Effector CD4-positive, alpha-beta T cell (primary cell): ENCODE data around the gene TULP4.
A peak's percentile ranks its signal among the peaks of the same experiment; 100 is the strongest.
"Not testable (repeated sequence)": the region's sequence is repeated elsewhere in the genome, so short reads cannot be mapped to it uniquely, and the experiment has no call there.

Source experiments
- DNase-seq: peaks from one replicate; pipeline ENCODE4 v3.0.0-alpha.2; 2020

The TULP4 gene

DNA sequence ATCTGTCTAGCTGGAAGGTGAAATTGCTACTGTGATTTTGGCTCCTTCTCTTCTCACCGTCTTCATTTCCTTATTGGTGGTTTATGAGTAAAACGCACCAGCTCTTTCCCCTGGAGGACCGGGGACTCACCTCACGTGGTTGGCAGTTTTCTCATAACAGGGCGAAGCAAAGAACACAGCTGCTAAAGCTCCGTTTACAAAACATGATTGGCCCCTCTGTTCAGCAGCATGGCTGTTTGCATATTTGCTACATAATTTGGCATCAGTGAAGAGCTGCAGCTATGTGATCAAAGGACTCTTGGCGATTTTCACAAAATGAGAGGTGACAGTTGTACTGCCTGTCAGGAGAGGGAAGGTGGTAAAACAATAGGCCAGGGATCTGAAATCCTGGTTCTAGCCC, 227.1 kb downstream of the TULP4 start:
- no peak for DNase-seq

DNA sequence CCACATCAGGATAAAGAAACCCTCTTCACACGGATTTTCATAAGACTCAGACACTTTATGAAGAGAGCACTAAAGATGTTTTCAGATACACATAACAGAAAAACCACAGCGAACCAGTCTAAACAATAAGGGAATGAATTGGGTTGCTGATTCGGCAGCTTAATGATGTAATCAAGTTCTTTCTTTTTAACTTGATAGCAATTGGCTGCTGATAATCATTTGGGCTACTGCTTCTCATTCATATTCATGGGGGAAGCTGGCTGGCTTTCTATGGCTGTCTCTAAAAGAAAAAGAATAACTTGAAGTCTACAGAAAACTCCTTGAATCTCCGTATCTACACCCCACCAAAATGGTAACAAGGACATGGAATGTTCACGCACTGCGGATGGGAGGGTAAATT, 227.6 kb downstream of the TULP4 start:
- no peak for DNase-seq

DNA sequence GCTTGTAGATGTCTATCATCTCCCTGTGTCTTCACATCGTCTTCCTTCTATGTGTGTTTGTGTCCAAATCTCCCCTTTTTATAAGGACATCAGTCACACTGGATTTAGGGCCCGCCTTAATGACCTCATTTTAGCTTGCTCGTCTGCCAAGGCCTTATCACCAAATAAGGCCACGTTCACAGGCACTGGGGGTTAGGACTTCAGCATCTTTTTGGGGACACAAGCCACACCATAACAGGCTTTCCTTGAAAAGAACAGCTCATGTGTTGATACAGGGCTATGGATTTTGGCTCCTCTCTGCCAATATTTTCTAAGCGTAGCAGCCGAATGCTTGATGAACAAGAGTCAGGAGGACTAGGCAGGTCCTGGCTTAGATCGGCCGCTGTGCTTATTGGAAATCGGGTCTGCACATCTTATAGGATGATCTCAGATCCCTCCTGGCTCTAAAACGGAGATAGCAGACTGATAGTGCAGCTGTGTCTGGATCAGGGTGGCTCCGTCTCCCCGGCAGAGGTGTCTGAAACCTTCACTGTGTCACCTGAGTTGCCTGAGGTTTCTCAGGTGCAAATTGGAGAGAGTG, 231.4 kb downstream of the TULP4 start:
- DNase-seq = no peak

DNA sequence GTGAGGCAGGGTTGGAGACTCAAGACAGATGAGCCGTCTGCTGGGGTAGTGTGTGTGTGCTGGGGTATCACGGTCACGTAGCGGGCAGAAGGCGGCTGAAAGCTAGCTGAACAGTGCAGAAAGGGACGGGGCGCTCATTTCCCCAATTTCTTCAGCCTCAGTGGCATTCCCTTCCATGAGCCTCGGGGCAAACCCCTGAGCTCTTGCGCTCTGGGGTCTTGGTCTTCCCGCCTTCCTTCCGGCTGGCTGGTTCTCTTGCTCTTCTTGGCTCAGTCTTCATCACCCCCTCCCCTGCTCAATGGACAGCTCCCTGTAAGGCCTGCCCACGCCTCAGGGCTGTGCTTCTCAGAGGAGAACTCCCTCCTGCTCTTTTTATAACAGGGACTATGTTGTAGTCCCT, 232.2 kb downstream of the TULP4 start:
- no peak for DNase-seq

DNA sequence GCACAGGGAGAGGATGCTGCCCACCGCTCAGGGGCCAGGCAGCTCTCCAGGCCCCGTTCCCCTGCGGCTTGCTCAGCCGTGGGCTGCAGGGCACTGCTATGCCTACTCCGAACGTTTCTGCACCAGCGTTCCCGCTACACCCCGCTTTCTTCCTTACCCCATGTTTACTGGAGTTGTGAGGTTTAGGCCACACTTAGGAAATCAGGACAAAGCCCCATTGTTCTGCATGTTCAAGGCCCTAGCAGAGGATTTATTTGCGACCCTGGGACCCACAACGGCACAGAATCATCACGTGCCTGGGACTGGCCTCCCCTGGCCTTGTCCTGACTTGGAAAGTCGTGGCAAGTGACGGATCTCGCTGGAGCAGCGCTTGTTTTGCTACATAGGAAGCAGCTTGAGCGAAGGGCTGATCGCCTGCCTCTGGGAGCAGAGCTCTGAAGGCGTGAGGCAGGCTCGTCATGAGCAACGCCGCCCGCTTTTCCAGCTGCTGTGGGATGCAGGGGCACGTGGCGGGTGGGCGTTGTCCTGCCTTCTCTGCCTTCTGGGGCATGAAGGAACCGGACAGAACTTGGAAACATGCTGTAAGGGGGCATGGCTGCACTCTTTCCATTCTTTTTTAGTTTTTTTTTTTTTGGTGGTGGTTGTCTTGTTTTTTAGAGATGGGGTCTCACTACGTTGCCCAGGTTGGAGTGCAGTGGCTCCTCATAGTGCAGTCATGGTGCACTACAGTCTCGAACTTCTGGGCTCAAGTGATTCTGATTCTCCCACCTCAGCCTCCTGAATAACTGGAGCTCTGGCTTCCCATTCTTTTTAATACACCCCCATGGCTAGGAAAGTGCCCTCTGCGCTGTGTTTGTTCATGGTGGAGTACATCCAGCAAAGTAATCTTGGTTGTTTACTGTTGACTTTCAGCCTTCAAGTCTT, 233.0 kb downstream of the TULP4 start:
- no peak for DNase-seq

DNA sequence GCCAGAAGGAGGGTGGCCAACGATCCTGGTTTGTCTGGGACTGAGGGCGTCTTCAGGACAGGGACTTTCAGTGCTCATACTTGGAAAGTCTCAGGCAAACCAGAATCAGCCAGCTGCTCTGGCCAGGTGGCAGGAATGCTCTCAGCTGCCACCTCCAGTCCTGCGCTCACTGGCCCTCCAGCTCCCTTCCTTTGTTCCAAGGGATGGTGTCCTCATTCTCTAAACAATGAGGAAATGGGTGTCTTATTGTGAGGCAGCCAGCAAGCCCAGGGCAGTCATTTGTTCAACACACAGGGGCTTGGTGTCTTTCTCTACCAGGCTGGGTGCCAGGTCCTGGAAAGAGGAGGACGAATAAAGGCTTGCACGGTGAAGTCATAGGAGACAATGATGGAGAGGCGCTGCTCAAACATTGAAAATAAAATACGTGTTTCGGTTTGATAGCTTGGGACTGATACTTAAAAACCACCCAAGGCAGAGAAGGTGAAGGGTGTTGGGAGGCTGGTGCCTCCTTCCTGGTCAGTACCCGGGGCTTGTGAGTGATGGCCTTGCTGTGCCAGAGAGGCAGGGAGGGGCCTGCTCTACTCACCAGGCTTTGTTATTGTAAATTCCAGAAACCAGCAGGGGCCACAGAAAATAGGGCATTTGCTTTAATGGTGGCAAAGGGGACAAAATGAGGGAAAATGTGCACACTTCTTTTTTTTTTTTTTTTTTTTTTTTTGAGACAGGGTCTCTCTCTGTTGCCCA, 236.3 kb downstream of the TULP4 start:
- no peak for DNase-seq

DNA sequence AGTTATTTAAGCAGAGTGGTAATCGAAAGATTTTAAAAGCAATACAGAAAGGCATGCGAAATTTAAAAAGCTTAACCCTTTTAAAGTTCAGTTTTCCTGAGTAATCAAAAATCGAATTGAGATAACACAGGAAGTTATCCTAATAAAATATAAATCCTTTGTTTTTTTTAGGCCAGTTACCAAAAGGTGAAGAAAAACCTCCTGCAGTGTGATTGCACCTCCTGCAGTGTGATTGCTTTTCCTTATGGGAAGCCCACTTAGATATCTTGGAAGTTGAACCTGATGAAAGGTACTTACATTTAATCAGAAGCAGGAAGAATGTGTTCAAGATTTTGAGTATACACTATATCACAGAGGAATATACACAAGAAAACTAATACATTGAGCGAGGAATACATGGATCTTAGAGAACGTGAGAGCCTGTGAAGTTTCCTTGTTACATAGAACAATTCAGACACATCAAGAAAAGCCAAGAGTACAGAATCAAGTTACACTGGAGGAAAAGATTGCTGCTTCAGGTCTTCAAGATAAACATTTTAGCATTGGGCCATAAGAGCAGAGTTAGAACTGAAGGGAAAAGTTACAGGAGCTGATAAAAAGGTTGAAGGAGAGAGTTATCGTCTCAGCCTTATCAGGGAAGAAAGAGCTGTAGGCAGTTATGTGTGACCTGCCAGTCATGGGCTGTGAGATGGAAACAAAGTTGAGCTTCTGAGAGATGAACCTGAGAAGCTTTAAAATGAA, 240.0 kb downstream of the TULP4 start:
- DNase-seq = no peak

DNA sequence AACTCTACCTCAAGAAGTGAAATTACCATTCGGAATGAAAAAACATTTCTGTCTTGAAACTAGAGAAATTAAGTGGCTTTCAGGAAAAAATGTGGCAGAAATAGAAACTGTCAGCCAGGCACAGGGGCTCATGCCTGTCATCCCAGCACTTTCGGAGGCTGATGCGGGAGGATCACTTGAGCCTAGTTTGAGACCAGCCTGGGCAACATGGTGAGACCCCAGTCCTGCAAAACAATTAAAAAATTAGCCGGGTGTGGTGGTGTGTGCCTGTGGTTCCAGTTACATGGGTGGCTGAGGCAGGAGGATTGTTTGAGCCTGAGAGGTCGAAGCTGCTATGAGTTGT, 240.5 kb downstream of the TULP4 start:
- no peak for DNase-seq

DNA sequence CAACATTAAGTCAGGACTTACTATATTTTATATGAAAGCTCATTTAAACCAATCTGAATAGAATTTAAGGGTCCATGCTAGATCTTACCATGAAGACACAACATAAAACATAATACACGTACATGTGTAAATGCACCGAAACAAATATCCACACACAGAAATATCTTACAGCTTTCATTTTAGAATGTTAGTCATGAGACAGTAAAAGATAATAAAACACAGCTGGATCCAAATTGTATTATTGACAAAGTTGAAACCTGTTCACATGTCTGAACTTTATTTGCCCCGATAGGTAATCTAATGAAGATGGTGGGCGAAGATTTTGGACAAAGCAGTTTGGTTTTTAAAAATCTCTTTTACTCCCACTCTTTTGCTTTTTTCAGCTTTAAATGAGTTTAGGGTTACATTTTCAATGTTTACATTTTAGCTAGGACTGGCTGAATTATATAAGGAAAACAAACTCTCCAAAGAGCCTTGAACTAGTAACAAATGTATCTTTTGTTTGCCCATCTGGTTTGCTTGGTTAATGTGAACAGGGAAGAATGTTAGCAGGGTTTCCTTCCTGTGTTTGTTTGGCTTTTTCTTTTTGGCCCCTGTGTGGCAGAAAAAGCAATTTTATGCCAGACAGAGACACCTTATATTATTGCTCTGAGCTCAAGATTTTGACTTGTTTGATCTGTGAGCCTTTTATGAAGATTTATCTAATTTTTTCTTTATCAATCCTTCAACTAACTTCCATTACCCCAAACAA, 242.5 kb downstream of the TULP4 start:
- no peak for DNase-seq

DNA sequence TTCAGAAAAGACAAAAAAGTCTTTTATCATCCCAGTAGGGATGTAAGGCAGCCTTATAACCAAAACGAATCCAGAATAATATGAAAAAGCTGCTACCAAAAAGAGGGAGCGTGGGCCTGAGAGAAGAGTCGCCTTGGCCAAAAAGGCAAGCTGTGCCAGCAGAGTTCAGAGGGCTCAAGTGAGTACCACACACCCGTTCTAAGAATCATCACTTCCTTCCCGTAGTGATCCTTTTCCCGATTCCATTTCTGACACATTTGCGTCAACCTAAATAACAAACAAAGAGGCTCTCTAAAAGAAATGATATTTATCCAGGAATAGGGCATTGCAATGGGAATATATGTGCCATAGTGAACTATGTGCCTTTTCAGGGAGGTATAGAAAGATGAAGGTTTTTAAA, 243.8 kb downstream of the TULP4 start:
- no peak for DNase-seq

DNA sequence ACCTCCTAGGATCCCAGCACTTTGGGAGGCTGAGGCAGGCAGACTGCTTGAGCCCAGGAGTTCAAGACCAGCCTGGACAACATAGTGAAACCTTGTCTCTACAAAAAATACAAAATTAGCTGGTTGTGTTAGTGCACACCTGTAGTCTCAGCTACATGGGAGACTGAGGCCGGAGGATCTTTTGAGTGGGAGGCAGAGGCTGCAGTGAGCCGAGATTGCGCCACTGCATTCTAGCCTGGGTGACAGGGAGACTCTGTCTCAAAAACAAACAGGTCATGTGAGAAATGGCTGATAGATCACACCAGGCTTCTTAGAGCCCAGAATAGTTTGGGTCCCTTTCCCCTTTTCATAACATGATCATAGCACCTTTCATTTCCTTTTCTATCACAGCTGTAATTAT, 244.8 kb downstream of the TULP4 start:
- not testable (repeated sequence) for DNase-seq

DNA sequence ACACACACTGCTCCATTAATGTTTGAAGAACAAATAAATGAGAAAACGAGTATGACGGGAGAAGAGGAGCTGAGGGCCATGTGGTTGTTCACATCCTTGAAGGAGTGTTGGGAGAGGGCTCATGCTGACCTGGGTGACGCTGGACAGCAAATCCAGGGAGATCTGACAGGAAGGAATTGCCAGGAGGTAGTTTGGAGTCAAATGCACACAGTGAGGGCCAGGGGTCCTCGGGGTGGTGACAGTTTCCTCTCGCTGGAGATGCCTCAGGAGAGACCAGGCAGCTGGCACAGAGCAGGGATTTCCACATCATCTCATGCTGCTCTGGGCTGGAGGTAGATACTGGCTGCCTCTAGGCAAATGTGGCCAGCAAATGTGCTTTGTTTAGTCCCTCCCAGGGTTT, 245.7 kb downstream of the TULP4 start:
- DNase-seq = no peak

DNA sequence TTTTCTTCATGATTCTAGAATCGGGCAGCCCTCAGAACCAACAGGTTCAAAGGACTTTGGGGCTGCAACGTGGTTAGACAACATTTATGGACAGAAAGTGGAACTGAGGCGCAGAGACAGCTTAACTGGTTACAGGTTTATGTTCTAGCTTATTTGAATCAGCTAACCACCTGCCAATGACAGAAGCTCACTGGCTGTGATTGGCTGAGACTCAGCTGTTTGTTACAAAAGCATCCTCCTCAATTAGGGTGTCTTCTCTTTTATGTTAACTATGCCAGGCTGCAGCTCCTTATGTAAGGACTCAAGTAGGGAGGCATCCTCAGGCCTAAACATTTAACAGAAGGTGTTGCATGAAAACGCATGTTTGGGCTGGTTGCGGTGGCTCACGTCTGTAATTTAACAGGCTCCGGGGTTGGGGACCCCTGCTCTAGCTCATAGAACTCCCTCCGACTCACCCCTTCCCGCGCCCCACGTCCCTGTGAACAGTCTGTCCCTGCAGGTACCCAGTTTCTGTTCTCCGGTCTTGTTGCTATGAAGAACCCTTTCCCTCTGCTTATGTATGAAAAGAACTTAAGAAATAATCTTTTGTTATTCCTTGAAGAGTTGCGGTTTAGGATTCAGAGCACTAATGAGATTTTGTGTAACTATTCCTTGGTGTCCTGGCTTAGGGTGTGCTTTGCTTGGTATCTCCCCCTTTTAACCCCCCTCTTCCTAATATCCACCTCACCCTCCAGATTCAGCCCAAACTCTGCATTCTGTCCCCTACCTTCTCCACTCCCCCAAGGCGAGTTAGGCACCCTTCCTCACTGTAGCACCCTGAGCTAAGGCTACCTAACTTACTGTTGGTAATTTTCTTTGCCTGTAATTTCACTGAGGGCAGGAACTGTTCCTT, 246.4 kb downstream of the TULP4 start:
- DNase-seq = no peak

DNA sequence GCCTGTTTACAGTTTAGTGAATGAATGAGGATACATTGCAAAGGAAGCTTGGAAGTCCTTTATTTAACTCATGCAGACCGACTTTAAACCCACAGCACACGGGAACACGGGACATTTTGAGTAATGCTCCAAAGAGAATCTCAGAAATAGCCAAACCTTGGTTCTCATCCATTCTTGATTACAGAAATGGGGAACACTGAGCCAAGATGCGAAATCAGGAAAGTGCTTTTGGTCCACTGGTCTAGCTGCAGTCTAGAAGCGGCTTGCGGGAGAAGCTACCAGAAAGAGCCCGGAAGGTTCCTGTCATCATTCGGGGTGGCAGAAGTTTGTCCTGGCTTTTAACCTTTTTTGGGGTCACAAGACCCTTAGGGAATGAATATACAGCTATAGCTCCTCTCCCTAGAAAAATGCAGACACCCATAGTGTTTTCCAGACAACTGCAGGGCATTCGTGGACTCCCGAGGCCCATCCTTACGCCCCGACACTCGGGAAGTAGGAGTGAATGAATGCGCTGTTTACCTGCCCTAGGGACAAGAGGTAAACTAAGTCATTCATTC, 247.2 kb downstream of the TULP4 start:
- DNase-seq = no peak

DNA sequence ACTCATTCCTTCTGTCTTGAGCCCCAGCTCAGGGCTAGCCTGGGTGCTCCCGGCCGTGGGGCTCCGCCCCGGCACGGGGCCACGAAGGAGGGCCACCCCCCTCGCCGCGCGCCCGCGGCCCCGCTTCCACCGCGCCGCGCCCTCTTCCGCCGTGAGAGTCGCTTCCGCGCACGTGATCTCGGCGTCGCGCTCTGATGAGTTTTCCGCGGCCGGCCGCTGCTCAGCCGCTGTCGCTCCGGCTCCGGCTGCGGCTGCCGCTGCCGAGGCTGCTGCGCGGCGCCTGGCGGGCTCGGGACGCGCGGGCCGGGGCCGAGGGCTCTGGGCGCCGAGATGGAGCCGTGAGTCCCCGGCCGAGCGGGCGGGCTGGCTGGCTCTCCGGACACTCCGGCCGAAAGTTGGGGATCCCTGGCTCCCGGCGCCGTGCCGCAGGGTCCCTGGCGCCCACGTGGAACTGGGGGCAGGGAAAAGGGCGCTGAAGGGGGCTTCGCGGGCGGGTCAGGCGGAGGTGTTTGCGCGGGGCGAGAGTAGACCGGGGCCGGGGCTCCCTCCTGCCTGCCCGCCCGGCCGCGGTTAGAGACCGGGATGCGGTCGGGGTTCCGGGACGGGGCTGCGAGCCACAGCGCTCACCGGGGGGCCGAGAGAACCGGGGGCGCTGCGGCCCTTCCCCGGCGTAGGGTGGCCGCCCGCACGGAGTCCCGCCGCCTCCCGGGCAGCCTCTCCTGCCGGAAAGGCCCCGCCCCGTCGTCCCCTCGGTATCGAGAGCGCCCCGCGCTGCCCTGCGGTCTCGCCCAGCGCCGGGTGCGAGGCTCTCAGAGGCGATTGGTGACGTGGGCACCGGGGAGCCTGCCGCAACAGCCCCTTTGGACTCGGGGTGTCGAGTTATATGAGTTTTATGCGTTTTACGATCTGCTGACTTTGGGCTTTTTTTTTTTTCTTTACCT, 247.9 kb downstream of the TULP4 start, which contains the start of gene TMEM181:
Gene TMEM181, plus strand, starts transcription at position 197 of the 941 bp plus-strand sequence. Its CDS starts 134 bp downstream, at position 331.
- DNase-seq = peak; percentile 82

DNA sequence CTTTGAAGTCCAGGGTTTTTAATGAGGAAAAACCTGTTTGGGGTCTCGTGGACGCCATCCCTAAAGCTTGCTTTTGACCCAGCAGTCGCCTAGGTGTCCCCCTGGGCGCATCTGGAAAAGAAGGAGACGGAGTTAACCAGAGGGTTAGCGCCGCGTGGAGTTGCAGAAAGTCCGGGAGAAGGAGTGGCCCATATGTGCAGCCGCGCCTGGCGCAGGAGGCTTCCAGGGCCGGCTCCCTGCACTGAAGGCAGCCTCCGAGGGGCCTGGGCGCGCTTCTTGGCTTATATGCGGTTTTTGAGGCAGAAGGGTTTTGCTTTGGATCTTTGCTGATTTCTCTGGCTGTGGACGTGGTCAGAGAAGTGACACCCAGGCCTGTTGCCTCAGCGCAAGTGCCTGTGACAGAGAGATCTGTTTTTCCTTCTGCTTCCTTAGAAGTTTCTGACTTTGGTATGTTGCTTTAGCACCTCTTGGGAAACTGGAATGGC, 248.6 kb downstream of the TULP4 start:
- DNase-seq = no peak
